Smooth muscle cell (in vitro differentiated cells): ENCODE results near the gene CFAP74. TPM values are rescaled to one million over a fixed set of nuclear protein-coding genes. Genes with fewer than 3 reads are reported as not detected.

ENCODE experiments used
- DNase-seq: peaks from one replicate; lab custom pipeline; 2025; ENCODE audit not compliant: unreplicated experiment; lab: John Stamatoyannopoulos, UW
- H2AFZ ChIP-seq: fragments of 200-600 bp; sonication (generic); 2 replicates; pipeline ENCODE4 v1.6.0; 2016; ENCODE audit warnings: antibody characterized with exemption, low read depth, mild to moderate bottlenecking
- H3F3A ChIP-seq: fragments of 200-600 bp; sonication (generic); 2 replicates; pipeline ENCODE4 v1.6.0; 2017; ENCODE audit warnings: antibody characterized with exemption, low read depth
- H3K27ac ChIP-seq: fragments of 200-600 bp; sonication (generic); 2 replicates; pipeline ENCODE4 v1.5.1; 2016; ENCODE audit warnings: low read depth, mild to moderate bottlenecking
- H3K27me3 ChIP-seq: fragments of 200-600 bp; sonication (generic); 2 replicates; pipeline ENCODE4 v1.6.1; 2016; ENCODE audit warnings: low read depth, mild to moderate bottlenecking
- H3K36me3 ChIP-seq: fragments of 200-600 bp; sonication (generic); 2 replicates; pipeline ENCODE4 v1.5.1; 2016; ENCODE audit warnings: low read depth
- H3K4me1 ChIP-seq: fragments of 200-600 bp; sonication (generic); 2 replicates; pipeline ENCODE4 v1.5.1; 2016; ENCODE audit warnings: low read depth
- H3K4me2 ChIP-seq: fragments of 200-600 bp; sonication (generic); 2 replicates; pipeline ENCODE4 v1.6.0; 2016; ENCODE audit warnings: mild to moderate bottlenecking
- H3K4me3 ChIP-seq: fragments of 200-600 bp; sonication (generic); 2 replicates; pipeline ENCODE4 v1.5.1; 2016; ENCODE audit warnings: mild to moderate bottlenecking
- H3K79me2 ChIP-seq: fragments of 200-600 bp; sonication (generic); 2 replicates; pipeline ENCODE4 v1.6.0; 2016; ENCODE audit warnings: low read depth, mild to moderate bottlenecking
- H3K9ac ChIP-seq: fragments of 200-600 bp; sonication (generic); 2 replicates; pipeline ENCODE4 v1.6.0; 2016; ENCODE audit warnings: low read depth
- H3K9me3 ChIP-seq: fragments of 200-600 bp; sonication (generic); replicated peaks from 2 replicates; pipeline ENCODE4 v1.5.1; 2016; ENCODE audit warnings: low read depth
- H4K20me1 ChIP-seq: fragments of 200-600 bp; sonication (generic); 2 replicates; pipeline ENCODE4 v1.6.0; 2016; ENCODE audit warnings: low read depth
- CTCF ChIP-seq: fragments of 200-600 bp; sonication (generic); IDR thresholded peaks from 2 replicates; pipeline ENCODE4 v1.5.1; 2017; ENCODE audit warnings: borderline replicate concordance, mild to moderate bottlenecking, antibody characterized with exemption; ENCODE audit not compliant: insufficient read depth, poor library complexity, severe bottlenecking
- WGBS: methylation state at CpG from one replicate; pipeline ENCODE4 v1.1.7; 2016; ENCODE audit warnings: low lambda C conversion rate; 5-methylcytosine and 5-hydroxymethylcytosine counted together
- polyA plus RNA-seq: library from polyadenylated mRNA; unstranded; fragments of >200 nt; fragmentation: Nextera tagmentation; extraction: Ambion mirVana; gene quantifications from 2 replicates; pipeline ENCODE4 v1.2.1, GENCODE V29; 2016
- total RNA-seq: library from RNA; depleted of rRNA; stranded (reverse); fragments of >200 nt; gene quantifications from 2 replicates; pipeline ENCODE4 v1.2.3, GENCODE V29; 2014

The CFAP74 gene
- total and polyA plus RNA-seq, 2 experiments from 2014 or later, result not detected

GRCh38 chr1:1954831-1955441 is 48.6 kb downstream of the CFAP74 start:
- TF ChIP-seq CTCF, result peak; percentile 12
- DNase-seq, result no peak
- Histone ChIP-seq H3K36me3 (no peaks in the 10 kb centered on the region), H3K4me2 (no peak overlapping the region), H3K9me3 (no peaks in the 10 kb centered on the region), H3K27me3 (no peaks in the 10 kb centered on the region), H4K20me1 (no peaks in the 10 kb centered on the region), H3K4me3 (no peak overlapping the region), H3K27ac (no peak overlapping the region), H3K9ac (no peak overlapping the region), H2AFZ (no peak overlapping the region), H3K79me2 (no peaks in the 10 kb centered on the region), H3F3A (no peaks in the 10 kb centered on the region), H3K4me1 (no peaks in the 10 kb centered on the region)
- WGBS, result 88% methylated on average over 46 of the region's 46 CpGs

- Histone ChIP-seq H3K4me2 (no peak overlapping the region), H3F3A (no peaks in the 10 kb centered on the region), H3K27ac (no peak overlapping the region), H3K9ac (no peak overlapping the region), H3K4me3 (no peak overlapping the region), H3K9me3 (no peaks in the 10 kb centered on the region), H3K36me3 (no peaks in the 10 kb centered on the region), H4K20me1 (no peaks in the 10 kb centered on the region), H3K27me3 (no peaks in the 10 kb centered on the region), H2AFZ (no peak overlapping the region), H3K4me1 (no peaks in the 10 kb centered on the region), H3K79me2 (no peaks in the 10 kb centered on the region)
- no peak for TF ChIP-seq CTCF
- WGBS, result 88% methylated on average over 9 of the region's 9 CpGs
- no peak for DNase-seq
These were observed 49.6 kb downstream of the CFAP74 start for GRCh38 chr1:1954015-1954414.

- TF ChIP-seq CTCF, result no peak
- no peak overlapping the region for H3K4me3 ChIP-seq
These were observed 52.6 kb downstream of the CFAP74 start for GRCh38 chr1:1950940-1951339.

GRCh38 chr1:1948783-1949182 is 54.8 kb downstream of the CFAP74 start:
- Histone ChIP-seq H3F3A (no peaks in the 10 kb centered on the region), H3K4me3 (no peak overlapping the region), H4K20me1 (no peaks in the 10 kb centered on the region), H3K36me3 (no peaks in the 10 kb centered on the region), H3K9ac (no peak overlapping the region), H3K4me1 (no peaks in the 10 kb centered on the region), H3K27ac (no peak overlapping the region), H3K9me3 (no peaks in the 10 kb centered on the region), H3K4me2 (no peak overlapping the region), H3K27me3 (no peaks in the 10 kb centered on the region), H3K79me2 (no peaks in the 10 kb centered on the region), H2AFZ (no peak overlapping the region)
- no peak for TF ChIP-seq CTCF
- no peak for DNase-seq
- WGBS, result no CpG with 5 or more reads among the region's 1 CpG

More at GRCh38 chr1:1950940-1951339, 52.6 kb downstream of the CFAP74 start:
- no peak overlapping the region for H3K27ac ChIP-seq
- no peaks in the 10 kb centered on the region for H3F3A ChIP-seq
- no peak for DNase-seq
- H3K36me3 ChIP-seq, result no peaks in the 10 kb centered on the region
- H4K20me1 ChIP-seq, result no peaks in the 10 kb centered on the region
- WGBS, result 86% methylated on average over 5 of the region's 5 CpGs
- no peaks in the 10 kb centered on the region for H3K79me2 ChIP-seq
- H3K9me3 ChIP-seq, result no peaks in the 10 kb centered on the region
- H2AFZ ChIP-seq, result no peak overlapping the region
- H3K4me1 ChIP-seq, result no peaks in the 10 kb centered on the region
- no peaks in the 10 kb centered on the region for H3K27me3 ChIP-seq
- no peak overlapping the region for H3K4me2 ChIP-seq
- H3K9ac ChIP-seq, result no peak overlapping the region
